Fibroblast of upper back skin (primary cell): ENCODE measurements around the gene PRKD1.

Experiments used
- DNase-seq: peaks from one replicate; pipeline ENCODE4 v3.0.0-alpha.2; 2013

PRKD1 gene

DNA sequence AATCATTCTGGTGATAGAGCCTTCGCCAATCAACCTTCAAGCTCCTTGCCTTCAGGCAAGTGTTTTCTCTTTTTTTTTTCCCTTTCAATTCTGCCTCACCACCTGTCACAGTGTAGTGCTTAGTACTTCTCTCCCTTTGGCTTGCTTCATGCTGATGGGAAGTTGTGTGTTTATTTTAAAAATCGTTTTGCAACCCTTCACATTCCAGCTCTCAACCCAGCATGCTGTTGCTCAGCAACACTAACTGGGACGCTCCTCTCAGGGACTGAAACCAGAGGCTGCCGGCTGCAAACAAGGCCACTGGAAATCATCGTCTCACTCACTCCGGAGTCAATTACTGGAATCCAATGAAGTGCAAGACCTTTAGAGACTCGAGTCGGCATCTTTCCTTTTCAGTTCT lies 342.7 kb downstream of the PRKD1 start:
- DNase-seq, result peak; percentile 63

DNA sequence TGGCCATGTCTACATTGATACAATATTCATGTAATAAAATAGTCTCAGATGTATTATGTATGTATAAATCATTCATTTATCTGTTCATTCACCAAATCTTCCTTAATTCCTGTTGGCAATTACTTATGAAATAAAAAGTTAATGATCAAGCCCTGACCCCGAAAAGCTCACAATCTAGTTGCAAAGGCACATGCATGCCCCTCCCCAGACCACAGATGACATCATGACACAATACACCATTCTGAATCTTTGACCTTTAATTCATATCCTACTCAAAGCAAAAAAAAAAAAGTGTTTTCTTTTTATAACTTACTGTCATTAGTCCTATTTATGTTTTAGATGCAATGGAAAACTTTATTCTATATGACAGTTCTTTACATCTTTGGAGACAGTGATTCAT lies 346.9 kb downstream of the PRKD1 start:
- no peak for DNase-seq

DNA sequence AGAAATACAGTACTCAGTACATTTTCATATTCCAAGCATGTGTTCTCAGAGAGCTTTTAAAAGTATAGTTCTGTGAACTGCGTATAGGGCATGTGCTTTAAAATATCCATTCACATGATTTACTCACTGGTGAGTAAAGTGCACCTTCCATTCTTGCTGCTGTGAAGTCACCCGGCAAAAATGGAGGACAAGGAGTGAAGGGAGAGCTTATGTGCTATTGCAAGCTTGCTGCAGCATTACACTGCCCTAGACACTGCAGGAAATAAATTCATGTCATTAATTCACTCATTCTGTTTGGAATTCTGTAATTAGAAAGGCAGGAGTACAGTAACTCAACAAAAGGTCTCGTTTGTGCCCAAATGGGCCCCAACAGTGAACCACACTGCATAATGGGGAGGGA lies 347.8 kb downstream of the PRKD1 start:
- no peak for DNase-seq

DNA sequence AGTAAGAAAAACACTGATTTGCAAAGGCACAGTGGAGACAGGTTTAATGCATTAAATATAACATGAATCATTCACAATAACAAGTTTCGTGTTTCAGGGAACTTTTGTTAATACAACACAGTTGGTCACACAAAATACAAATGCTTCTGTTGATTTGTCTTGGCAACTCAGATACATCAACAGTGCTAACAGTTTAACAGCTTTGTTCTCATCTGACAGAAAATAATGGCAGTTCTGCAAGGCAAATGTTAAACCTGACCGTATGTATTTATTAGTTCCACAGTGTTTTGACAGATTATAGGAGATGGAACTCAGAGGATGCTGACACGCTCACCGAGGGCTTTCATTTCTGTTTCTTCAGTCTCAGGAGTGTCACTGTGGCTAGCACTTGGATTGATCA lies 350.7 kb downstream of the PRKD1 start:
- DNase-seq, result no peak

DNA sequence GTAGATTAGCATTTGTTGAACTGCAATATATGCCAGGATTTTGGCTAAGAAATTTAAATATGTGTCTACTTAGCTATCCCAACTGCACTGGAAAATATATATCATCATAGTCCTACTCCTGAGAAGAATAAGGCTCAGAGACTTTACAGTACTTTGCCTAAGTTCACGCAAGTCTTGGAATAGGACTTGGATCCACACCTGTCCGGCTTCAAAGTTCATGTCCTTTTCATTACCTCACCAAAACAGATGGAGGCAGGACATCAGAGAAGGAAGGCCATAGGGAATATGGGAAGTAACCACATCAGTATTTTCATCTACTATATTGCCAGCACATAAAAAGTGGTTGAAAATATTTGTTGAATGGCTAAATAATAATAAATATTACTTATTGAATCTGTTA lies 358.5 kb downstream of the PRKD1 start:
- DNase-seq, result no peak

DNA sequence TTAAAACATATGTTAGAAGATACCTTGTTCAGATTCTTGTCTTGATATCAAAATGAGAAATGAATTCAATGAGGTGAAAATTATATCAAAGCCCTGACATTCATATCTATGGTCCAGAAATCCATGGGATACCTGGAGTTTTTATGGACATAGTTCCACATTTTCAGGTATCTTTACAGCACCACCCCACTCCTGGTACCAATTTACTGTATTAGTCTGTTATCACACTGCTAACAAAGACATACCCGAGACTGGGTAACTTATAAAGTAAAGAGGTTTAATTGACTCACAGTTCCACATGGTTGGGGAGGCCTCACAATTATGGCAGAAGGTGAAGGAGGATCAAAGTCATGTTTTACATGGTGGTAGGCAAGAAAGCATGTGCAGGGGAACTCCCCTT lies 361.5 kb downstream of the PRKD1 start:
- no peak for DNase-seq

DNA sequence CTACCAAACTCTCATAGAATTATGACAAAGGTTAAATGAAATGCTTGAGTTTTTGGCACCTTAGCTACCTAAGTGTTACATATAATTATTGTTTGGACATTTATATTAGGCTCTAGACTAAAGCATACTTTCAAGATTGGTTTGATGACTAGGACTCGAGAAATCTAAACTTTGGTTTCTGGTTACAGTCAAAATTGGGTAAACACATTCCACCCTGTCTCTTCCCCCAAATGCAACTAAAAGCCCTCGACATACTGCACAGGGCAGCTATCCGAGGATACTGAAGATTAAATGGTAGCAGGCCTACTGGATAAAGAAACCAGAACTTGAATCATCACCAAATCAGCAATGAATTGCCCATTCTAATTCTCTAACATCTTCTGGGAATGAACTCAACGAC lies 369.1 kb downstream of the PRKD1 start:
- DNase-seq, result peak; percentile 12

DNA sequence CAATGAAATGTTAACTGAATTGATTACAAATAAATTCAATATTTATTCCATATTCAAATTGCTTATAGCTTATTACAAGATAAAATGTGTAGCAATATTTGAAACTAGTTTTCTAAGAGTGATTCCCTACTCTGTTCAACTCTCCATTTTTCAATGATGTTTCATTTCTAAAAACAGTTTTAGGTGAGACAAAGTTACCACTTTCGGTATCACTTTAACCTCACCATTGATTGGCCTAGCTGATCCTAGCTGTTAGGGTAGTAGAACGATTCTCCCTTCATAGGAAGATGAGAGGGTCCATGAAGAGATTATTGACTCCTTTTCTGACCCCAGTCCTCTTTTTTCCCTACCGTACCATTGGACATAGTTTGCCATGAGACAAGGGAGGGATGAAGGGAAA lies 373.3 kb downstream of the PRKD1 start:
- DNase-seq, result no peak

DNA sequence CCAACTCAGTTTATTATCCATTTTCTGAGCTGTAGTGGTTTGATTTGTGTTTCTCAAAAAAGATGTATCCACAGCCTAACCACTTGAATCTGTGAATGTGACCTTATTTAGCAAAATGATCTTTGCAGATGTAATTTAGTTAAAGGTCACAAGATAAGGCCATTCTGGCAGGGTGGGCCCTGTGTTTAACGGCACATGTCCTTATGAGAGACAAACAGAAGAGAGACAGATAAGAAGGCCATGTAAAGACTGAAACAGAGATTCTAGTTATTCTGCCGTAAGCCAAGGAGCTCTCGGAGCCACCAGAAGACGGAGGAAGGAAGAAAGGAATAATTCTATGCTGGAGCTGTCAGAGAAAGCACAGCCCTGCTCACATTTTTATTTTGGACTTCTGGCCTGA lies 374.2 kb downstream of the PRKD1 start:
- no peak for DNase-seq

DNA sequence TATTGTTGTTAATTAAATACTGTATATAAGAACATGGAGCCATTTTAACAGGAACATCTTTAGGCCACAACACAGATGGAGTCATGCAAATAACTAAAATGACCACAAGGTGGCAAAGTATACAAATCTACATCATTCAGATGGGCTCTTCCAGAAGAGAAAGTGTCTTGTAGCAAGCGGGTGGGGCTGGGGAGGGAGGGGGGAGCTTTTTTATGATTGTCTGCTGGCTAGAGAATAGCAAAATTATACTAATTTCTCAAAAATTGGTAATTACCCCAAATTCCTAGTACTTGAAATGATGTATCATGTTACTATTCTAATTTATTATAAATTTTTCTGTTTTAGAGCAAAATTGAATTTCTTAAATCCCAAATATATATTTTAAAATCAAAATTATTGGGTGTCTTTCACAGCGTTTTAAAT lies 378.7 kb downstream of the PRKD1 start:
- peak; percentile 70 for DNase-seq

DNA sequence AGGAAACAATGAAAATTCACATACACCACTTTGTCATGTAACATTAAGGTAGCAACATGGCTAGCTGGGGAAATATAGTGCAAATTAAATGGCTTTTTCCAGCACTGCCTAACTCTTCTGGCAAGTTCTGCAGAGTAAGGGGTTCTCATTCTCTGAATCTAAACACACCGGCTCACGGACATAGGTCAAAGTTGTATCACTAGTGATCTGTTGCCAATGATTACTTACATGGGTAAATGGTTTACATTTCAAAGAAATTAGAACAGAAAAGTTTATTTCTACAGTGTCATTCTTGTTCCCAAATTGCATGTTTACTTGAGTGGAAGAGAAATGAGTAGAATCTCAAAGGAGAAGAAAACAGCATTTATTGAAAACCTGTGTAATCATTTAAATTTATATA lies 381.9 kb downstream of the PRKD1 start:
- DNase-seq, result no peak

DNA sequence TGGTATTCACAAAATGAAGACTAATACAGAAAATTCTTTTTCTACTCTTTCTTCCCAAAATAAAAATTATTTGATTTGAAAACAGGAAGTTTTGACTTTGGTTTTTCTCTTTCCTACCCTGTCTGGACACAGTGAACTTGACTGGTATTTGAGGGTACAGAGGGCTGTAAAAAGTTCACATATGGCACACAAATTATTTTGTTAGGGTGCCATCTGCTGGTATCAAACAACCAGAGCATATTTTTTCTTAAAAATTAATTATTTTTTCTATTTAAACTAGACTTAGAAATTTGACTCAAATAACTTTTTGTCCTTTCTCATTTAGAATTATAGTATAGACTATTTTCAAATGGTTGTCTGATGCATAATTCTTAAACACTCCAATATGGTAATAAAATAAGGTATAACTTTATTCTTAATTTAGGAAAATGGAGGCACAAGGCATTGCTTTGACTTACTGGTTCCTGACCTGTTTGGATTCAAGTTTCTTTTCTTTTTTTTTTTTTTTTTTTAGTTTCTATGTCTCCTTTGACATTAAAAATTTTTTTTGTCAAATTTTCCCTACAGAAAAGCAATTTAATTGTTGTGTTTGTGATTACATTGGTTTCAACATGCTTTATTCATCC lies 390.6 kb downstream of the PRKD1 start:
- DNase-seq, result peak; percentile 14

DNA sequence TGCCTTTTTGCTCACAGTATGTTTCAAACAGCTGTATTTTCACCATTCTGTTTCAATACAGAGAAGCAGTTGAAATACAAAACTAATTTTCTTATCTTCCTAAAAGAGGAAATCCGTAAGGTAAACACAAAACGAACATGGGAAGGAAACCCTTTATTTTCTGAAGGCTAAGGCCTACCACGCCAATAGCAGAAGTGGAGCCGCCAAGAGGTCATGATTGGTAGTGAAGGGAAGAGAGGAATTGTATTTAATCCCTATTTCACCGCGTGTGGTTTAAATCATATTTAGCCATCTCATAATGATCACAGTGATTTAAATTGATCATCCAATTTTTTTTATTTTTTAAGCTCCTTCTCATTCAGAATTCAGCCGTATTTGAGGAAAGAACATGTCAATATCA lies 398.2 kb downstream of the PRKD1 start:
- DNase-seq, result no peak

DNA sequence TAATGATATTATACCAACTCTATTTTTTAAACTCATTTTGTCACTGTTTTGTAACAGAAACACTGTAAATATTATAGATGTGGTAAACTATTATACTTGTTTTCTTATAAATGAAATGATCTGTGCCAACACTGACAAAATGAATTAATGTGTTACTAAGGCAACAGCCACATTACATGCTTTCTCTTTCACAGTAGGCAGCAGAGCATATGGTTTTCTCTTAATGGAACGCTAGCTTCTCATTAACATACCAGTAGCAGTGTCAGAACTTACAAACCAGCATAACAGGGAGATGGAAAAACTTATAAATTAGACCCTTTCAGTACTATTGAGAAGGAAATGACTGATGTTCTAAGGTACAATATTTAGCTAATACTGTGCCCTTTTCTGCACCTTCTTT lies 398.8 kb downstream of the PRKD1 start:
- DNase-seq, result no peak

DNA sequence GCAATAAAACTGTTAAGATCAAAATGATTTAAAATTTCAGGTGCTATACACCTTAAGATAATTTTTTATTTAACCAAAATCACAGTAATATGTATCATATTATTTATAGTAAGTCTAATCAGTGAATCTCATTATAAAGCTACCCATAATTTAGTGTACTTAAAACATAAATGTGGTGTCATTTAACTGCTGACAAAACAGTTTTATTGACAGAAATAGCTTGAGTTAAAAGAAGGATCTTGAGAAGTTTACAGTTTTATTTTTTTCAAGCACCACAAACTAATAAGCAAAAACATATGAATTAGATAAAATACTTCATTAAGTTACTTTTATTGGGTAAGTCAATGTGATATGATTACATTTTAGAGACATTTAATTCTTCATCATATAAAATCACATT lies 400.4 kb downstream of the PRKD1 start:
- no peak for DNase-seq
